HG02884 (cell line): ENCODE data around the gene GTF2E1.
A peak's percentile ranks its signal among the peaks of the same experiment; 100 is the strongest.
"Not testable (repeated sequence)": the region's sequence is repeated elsewhere in the genome, so short reads cannot be mapped to it uniquely, and the experiment has no call there.

Experiments used
- ATAC-seq: cut with Tn5 transposase; IDR thresholded peaks from one replicate; pipeline ENCODE4 v1.9.1; 2021; ENCODE audit warnings: mild to moderate bottlenecking, moderate library complexity; ENCODE audit not compliant: unreplicated experiment

Gene GTF2E1

DNA sequence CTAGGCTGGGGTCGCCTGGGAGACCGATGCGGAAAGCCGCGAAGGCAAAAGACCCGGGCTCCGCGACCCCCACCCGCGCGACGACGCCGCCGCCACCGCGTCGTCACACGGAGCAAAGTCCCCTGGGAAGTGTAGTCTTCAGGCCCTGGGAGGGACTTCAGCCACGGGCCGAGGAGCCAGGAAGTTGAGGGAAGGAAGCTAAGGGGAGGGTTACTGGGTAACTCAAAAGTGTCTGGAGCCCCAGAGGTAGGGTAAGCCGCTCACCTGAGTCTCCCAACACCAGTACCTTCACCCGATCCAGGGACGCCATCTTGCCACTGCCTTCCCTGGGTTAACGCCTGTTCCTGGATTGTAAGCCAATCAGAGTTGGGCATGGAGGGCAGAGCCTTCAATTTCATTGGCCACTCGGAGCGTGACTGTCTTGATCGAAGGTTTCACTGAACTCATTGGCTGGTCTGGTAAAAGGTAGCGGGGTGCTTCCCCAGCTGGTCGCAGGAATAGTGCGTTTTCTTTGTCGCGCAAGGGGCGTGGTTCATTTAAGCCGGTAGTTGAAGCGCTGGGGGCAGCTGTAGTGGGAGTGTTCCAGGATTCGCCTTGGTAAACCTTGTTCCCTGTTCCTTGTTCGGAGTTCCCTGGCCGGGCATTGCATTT lies at the start of gene GTF2E1, which contains the start of gene RABL3:
GTF2E1 (plus strand) TSS at position 547 of the 651 bp plus-strand sequence. CDS start 7,809 bp downstream, outside the sequence.
RABL3 (minus strand) TSS at position 319 of the 651 bp plus-strand sequence; CDS start at position 310, 9 bp downstream.
- ATAC-seq, result peak; percentile 98

DNA sequence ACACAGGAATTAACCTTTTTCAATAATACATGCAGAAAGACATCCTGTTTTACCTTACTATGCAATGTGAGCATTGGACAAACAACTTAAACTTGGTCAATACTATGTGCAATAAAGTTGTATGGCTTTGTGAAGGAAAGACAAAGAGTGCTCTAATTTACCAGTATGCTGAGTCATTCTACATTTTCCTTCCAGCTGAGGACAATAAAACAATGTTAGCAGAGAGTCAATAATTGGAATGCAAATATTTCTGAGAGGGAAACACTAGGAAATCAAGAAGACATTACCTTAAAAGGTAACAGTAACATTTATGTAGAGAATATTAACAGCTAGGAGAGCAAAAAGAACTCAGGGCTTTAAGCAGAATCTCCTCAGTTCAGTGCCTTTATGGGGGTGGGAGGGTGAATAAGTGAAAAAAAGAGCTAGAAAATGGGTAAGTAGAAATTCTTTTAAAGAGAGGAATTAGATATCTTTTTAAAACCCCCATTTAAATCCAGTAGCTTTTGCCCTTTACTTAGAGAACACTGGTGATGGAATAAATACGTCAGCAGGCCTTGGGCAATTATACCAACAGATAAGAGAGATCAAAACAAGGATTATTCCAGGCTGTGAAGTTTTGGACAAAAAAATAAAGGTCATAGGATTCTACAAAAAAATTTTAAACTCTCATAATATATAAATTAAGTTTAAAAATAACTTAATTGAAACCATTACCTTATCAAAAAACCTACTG lies 48.9 kb upstream of the GTF2E1 start:
- ATAC-seq, result no peak

DNA sequence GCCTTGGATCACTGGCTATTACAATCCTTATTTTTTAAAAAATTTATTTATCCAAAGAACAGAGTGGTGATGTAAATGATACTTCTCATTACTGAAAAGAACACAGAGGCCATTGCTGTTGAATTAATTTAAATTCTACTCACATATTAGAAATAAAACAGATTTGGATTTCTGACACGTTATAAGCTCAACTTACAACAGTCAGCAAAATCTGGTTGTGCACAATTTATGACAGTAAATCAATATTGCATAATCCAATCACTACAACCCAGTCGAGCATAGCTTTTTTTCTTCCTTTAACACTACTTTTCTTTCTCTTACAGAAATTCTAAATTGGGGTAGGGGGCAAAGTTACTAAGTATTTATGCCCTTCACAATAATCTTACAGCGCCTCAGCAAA lies 43.2 kb upstream of the GTF2E1 start:
- ATAC-seq, result no peak

DNA sequence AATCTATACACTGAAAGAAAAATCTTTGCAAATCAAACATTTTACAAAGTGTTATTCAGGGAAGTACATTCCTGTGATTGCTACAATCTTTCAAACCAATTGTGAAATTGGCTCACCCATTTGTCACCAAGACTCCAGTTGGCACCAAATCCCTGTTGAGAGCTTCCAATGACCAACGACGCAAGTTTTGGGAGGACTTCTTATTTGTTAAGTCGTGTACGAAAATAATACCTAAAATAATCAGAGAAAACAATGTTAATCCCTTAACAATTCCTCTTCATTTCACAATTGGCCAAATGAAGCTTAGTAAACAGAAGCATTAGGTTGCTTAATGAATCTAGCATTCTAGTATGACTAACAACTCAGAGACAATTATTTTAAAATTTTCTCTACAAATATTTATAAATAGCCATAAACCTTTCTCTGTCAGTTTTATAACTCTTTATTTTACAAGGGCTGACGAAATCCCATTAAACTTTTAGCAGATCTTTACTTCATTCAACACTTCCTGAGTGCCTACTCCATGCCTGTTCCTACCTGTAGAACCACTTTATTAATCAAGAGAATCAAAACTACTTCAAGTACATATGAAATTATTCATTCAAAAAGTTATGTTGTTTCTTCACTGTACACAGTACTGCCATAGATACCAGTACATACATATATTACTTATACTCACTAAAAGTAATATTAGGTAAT lies 36.5 kb upstream of the GTF2E1 start:
- ATAC-seq, result no peak

DNA sequence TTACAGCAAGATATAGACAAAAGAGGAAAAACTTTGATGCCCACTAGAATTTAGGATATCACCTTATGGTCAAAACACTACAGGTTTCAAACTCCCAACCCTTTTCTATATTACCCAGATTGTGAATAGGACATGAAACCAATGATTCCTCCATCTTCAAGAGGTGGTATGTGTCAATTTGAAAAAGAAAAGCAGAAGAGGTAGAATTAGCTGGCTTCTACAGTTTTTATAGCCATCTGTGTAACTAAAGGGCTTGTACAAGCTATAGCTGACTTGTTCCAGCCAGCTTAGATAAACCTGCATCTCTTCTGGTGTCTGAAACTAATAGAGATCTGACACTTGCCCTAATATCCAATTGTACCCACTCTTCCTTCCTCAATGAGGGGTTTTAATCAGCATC lies 35.6 kb upstream of the GTF2E1 start:
- ATAC-seq, result peak; percentile 51

DNA sequence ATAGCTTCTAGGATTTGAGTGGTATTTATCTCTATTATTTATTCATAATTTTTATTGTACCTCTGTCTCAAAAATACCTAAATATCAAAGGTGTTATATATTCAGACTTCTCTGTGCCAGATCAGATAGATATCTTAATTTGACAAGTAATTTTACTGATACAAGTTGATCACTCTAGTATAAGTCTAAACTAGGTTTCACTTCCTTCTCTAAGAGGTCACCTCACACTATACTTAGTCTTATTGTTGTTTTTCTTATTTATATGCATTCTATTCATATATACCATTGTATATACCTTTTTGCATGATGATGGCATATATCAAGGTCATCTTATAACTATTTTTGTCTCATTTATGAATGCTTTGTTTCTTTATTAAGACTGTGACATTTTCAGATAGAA lies 34.1 kb upstream of the GTF2E1 start:
- peak; percentile 66 for ATAC-seq

DNA sequence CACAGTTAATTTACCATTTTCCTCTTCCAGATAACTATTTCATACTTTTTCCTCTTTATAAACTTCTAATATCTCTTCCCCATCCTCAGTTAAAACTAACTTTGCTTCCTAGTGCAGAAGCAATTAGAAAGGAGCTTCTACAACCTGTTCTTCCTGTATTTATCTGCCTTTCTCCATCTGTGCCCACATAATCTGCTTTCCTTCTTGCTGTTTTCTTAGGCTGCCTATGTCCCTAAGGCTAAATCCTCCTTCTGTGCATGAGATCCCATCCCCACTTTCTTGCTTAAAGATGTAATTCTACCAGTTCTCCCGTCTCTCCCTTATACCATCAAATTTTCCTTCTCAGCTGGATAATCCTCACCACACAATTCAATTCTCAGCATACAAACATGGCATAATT lies 32.2 kb upstream of the GTF2E1 start:
- no peak for ATAC-seq

DNA sequence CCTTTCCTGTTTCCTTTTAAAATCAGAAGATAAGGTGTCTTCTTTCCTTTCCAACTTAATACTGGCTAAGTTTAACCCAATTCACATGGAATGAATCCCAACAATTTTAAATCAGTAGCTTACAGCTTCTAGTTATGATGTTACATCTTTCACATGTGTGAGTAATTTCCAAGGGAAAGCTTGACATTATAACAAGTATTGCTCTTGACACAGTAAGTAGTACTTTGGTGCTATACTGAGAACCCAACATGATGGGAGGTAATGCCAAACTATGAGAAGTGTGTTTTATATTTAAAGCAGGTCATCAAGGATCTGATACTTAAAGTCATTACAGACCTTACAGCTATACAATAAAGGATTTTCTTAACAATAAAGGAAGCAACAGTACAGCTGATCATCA lies 29.3 kb upstream of the GTF2E1 start:
- ATAC-seq, result no peak

DNA sequence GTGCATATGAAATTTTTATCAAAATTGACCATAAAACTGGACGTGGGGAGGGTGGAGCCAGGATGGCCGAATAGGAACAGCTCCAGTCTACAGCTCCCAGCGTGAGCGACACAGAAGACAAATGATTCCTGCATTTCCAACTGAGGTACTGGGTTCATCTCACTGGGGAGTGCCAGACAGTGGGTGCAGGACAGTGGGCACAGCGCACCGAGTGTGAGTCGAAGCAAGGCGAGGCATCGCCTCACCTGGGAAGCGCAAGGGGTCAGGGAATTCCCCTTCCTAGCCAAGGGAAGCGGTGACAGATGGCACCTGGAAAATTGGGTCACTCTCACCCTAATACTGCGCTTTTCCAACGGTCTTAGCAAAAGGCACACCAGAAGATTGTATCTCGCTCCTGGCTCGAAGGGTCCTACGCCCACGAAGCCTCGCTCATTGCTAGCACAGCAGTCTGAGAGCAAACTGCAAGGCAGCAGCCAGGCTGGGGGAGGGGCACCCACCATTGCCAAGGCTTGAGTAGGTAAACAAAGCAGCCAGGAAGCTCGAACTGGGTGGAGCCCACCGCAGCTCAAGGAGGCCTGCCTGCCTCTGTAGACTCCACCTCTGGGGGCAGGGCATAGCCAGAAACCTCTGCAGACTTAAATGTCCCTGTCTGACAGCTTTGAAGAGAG lies 23.2 kb upstream of the GTF2E1 start:
- not testable (repeated sequence) for ATAC-seq

DNA sequence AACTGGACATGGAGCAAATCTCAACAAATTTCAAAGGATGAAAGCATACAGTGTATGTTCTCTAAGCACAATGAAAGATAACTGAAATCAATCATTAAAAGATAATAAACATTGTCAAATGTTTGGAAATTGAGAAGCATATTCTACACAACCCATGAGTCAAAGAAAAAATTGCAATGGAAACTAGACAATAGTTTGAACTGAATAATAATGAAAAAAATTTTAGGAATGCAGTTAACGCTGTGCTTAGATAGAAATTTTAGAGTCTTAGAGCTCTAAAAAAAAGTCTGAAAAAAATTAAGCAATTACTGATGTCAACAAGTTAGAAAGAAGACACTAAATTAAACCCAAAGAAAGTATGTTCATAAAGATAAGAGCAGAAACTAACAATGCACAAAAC lies 15.8 kb upstream of the GTF2E1 start:
- no peak for ATAC-seq

DNA sequence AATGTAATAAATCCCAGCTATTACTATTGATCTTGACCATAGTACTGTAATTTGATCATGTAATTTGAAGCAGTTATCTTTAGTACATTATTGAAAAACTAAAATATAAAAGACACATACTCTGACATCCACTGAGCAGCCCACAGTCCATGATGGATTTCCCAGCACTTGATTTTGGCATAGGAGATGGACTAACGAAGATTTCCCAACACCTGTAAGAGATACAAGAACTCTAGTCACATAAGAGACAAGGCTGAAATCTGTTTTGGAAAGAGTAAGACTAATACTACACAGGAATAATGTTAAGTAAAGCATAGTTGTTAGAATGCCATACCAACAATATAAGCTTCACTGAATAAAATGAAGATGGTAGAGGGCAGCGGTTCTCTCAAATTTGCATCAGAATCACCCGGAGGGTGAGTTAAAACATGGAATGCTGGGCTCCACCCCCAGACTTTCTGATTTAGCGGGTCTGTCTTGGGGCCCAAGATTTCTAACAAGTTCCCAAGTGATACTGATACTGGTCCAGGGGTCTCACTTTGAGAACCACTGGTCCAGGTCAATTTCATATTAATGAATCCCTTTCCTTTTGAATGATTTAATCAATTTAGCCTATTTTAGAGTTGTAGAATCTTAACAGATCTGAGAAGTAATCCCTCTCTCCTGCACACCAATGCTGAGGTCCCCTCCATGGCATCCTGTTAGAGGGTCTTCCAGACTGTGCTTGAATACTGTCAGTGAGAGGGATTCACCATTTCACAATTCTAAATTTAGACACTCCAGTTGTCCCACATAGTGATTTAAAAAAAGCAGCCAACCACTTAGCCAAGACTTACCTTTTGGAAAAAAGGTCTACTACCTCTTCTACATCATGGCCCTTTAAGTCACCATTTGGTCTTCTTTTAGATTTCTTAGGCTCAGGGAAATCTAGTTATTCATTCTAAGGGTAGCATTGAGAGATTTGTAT lies 11.7 kb upstream of the GTF2E1 start:
- ATAC-seq, result no peak

DNA sequence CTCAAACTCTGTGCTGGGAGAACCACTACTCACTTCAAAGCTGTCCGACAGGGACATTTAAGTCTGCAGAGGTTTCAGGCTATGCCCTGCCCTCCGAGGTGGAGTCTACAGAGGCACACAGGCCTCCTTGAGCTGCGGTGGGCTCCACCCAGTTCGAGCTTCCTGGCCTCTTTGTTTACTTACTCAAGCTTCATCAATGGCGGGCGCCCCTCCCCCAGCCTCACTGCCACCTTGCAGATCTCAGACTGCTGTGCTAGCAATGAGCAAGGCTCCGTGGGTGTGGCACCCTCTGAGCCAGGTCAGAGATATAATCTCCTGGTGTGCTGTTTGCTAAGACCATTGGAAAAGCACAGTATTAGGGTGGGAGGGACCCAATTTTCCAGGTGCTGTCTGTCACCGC lies 4.5 kb upstream of the GTF2E1 start:
- ATAC-seq, result not testable (repeated sequence)

DNA sequence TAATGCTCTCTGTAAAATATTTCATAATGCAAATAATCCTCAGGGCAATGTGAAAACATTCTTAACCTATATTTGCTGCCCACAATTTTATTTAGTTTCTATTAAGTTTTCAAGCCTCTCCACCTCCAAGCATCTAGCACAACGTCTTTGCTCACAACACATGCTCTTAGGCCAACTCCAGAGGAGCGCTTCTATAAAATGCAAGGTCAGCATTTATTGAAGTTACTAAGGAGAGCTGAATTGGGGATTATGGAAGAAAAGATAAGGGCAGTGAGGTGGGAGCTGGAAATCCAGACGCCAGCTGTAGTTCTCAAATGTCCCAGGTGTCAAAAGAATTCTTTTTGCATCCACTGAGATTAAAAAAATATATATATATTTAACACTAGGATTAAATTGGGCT lies 1.2 kb upstream of the GTF2E1 start:
- no peak for ATAC-seq

DNA sequence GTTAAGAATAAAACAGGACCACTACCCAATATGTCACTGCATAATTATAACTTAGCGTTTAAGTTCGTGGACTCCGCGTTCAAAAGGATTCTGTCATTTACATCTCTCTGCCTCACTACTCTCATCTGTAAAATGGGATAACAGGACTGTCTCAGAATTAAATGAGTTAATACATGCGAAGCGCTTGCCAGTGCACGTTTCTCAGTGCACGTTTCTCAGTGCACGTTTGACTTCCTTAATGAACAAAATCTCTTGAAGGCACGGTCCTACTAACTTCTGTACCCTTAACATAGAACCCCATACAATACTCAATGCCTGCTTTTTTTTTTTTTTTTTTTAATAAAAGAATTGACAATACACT lies 727 bp upstream of the GTF2E1 start:
- peak; percentile 4 for ATAC-seq

DNA sequence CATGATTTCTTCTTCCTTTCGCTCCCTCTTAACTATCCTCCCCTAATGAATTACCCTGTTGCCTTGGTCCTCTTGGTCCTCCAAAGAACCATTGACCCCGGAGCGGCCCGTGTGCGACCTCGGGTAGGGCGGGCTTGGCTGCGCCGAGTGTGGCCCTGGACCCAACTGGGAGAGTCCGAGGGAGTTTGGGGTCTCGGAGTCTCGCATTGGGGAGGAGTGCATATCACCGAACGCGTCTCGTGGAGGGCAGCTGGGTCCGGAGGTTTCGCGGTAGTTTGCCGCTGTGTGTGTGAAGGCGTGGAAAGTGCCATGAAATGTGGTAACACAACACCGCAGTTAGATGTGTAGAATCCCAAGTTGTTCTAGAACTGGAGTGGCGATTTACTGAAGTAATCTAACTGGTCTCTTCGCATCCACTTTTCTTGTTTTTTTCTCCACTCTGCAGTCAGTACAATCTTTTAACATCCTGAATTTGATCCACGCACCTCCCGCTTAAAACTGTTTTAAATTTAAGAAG lies 363 bp downstream of the GTF2E1 start:
- ATAC-seq, result peak; percentile 16

DNA sequence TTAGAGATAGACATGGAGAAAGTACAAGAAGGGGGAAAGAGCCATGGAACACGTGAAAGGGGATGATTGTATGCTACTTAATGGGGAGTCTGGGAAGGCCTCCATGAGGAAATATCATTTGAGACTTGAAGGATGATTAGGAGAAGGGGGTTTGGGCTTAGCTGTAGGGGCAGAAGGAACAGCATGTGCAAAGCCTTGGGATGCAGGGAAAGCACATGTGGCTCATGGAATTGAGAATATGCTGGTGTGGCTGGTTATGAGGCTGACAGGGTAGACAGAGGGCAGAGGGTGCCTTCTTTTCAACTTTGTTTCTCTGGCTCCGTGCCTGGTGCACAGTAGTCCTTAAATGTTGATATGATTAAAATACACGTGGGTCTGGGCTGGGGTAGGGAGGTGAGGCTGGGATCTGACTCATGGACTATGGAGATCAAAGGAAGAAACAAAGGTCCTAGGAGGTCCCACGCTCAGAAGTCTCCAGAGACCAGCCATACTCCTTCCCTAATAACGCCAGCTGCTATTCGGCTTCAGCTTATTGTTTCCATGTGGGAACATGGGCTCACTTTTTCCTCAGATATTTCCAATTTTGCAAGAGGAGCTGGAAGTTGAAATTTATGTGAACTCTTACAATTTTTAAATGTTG lies 1.1 kb downstream of the GTF2E1 start:
- no peak for ATAC-seq

DNA sequence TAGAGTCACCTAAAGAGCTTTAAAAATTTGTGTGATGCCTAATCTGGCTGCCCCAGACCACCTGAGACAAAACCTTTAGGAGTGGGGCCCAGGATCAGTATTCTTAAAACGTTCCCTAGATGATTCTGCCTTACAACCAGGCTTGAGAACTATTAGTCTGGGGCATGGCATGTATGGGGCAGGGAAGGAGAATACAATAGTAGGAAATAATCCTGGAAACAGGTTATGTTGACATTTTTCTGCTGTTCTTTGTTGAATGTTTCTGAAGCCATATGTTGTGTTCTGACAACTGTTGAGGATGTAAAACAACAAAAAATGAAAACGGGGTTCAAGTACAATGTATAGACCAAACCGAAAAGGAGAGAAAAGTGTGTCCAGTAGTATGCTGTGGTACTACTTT lies 2.9 kb downstream of the GTF2E1 start:
- no peak for ATAC-seq

DNA sequence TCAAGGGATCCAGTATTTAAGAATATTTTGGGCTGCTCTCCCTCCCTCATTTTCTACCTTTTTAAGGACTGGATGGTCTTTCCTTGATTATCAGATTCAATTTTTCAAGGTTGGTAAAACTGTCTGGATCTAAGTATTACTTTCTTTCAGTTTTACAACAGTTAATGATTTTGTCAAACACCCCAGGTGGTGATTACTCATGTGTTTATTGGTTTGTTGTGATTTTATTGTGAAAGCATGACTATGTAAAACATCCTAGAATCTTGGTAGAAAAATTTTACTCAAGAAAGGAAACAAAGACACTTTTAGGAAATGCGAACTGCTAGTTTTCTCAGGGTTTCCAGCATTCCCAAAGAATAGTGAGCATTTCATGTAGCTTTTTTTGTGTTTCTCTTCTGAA lies 7.3 kb downstream of the GTF2E1 start:
- ATAC-seq, result no peak

DNA sequence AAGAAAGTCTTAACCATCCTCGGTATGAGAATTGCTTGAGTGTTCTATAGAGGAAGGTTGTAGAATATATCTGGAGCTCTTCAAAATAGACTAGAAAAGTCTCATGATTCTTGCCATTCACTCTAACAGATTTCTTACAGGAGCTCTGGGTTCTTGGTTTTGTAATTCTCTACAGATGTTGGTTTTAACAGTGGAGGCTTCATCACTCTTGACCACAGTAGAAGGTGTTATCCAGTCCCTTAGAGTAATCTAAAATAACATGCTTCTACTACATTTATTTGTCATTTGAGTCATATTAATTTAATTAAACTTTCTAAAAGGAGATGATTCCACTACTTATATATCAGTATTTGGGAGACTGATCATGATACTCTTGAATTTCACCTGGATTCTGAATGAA lies 9.7 kb downstream of the GTF2E1 start:
- no peak for ATAC-seq

DNA sequence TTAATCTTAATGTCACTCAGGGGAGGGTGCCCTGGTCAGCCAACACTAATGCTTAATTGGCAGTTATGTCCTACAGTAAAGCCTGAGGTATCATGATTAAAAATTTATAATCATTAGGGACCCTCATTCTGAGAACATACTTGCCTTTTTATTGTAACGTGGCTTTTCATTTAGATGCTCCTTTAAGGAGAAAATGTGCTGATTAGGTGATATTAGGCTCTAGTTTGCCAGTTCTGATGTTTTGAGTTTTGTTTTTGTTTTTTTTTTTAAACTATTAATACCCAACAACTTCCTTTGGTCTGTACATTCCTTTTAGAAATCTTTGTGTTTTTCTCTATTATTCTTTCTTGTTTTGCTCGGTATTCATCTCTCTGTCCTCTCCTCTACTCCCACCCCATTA lies 10.3 kb downstream of the GTF2E1 start:
- ATAC-seq, result no peak
